Fibroblast of the aortic adventitia (primary cell): ENCODE results near the gene CALCOCO2. TPM values are rescaled to one million over a fixed set of nuclear protein-coding genes. Genes with fewer than 3 reads are reported as not detected.

ENCODE experiments used
- DNase-seq: peaks from one replicate; pipeline ENCODE4 v3.0.0-alpha.2; 2010; ENCODE audit warnings: low read depth
- H3K4me3 ChIP-seq: 2 replicates; pipeline ENCODE4 v1.5.1; 2011; ENCODE audit warnings: low read depth, mild to moderate bottlenecking, control low read depth, low read length, moderate library complexity
- small RNA-seq: library from RNA; depleted of rRNA; stranded (forward); fragments of <200 nt; gene quantifications from one replicate; pipeline ENCODE3, GENCODE V24; 2012
- total RNA-seq: library from RNA; depleted of rRNA; stranded (reverse); fragments of >200 nt; gene quantifications from 2 replicates; pipeline ENCODE4 v1.2.3, GENCODE V29; 2012; ENCODE audit warnings: low replicate concordance
- TF ChIP-seq, protein P1 (sequence below): IDR thresholded peaks from 2 replicates; pipeline ENCODE4 v1.5.1; 2011; ENCODE audit warnings: mild to moderate bottlenecking, low read length, control low read depth, inconsistent platforms; ENCODE audit not compliant: insufficient read depth

CALCOCO2 gene
- total RNA-seq, 1 donor = 73.8 TPM

DNA sequence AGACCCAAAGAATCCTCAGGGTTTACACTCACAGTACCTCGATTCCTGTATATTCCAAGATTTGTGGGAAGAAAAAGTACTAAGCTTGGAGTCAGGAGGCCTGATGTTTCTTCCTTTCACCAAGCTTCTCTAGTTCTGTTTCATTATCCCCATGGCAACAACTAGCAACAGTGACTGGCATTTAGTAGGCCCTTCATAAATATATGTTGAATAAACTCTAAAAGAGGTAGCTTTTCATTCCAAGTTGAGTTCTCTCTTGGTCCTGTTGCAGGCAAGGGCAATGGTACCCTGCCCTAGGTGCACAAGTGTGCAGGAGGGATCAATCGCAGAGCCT, 76.8 kb downstream of the CALCOCO2 start:
- peak overlapping the region; percentile 86 for H3K4me3 ChIP-seq
- DNase-seq = no peak
- TF ChIP-seq, protein P1, sequence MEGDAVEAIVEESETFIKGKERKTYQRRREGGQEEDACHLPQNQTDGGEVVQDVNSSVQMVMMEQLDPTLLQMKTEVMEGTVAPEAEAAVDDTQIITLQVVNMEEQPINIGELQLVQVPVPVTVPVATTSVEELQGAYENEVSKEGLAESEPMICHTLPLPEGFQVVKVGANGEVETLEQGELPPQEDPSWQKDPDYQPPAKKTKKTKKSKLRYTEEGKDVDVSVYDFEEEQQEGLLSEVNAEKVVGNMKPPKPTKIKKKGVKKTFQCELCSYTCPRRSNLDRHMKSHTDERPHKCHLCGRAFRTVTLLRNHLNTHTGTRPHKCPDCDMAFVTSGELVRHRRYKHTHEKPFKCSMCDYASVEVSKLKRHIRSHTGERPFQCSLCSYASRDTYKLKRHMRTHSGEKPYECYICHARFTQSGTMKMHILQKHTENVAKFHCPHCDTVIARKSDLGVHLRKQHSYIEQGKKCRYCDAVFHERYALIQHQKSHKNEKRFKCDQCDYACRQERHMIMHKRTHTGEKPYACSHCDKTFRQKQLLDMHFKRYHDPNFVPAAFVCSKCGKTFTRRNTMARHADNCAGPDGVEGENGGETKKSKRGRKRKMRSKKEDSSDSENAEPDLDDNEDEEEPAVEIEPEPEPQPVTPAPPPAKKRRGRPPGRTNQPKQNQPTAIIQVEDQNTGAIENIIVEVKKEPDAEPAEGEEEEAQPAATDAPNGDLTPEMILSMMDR = no peak

DNA sequence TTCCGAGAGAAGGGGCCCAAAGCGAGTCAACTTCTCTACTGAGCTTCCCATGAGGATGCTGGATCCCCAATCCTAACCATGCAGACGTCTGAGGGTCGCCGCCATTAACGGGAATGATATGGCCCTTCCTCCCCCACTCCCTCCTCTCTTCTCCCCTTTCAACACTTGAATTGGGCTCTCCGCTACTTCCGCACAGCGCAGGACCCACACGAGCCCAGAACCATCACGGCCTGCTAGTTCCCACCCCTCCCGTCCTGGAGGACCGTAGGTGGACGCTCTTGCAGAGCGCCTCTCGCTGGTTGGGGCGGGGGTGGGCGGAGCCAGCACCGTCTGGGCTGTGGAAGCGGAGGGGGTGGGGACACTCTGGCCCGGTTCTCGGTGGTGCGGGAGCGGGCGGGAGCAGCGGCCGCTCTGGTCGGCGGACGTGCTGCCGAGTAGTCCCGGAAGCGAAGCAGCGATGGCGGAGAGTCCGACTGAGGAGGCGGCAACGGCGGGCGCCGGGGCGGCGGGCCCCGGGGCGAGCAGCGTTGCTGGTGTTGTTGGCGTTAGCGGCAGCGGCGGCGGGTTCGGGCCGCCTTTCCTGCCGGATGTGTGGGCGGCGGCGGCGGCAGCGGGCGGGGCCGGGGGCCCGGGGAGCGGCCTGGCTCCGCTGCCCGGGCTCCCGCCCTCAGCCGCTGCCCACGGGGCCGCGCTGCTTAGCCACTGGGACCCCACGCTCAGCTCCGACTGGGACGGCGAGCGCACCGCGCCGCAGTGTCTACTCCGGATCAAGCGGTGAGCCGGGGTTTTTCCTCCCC, 77.4 kb downstream of the CALCOCO2 start, which contains the start of gene UBE2Z:
UBE2Z (plus strand) TSS at position 361 of the 797 bp plus-strand sequence; CDS start at position 458, 97 bp downstream.
- peak; percentile 95 for DNase-seq
- peak within 1 kb of the TSS; percentile 86 for H3K4me3 ChIP-seq
- TF ChIP-seq, protein P1 = no peak

DNA sequence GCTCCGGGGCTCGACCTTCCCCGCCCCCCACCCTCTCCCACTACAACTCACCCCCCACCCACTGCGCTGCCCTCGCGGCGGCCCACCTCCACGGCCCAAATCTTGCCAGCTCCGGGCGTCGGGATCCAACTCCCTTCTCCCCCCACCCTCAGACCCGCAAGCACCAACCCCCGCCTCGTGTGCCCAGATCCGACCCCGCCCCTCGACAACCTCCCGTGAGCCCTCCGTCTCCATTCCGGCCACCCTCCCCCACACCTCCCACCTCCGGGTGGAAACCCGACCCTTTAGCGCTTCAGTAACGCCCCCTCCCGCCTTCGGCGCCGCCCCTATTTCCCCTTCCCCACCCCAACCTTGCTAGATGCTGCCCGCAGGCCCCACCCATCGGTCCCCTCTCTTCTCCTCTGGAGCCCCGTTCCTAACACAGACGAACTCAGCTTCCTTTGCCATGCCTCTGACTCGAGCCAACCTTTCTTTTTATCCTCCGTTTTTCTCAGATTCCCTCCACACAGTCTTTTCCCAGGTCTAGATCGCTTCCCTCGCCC, 78.1 kb downstream of the CALCOCO2 start:
- peak; percentile 78 for DNase-seq
- TF ChIP-seq, protein P1 = no peak
- H3K4me3 ChIP-seq = peak overlapping the region; percentile 86

DNA sequence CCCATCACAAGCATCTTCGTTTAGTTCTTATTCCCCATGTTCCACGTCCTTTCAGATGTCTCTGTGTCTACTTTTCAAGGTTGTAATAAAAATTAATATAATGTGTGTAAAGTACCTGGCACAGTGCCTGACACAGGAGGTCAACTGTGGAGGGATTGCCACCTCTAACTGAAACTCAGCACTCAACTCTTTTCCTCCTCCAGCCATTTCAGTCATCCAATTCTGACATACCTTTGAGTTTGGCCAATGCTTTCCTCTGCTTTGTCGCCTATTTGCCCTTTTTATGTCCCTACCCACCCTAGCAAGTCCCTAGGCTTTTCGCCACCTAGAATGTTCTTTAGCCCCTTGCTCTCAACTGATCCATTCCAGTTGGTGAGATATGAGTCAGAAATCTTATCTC, 78.9 kb downstream of the CALCOCO2 start:
- no peak for DNase-seq
- H3K4me3 ChIP-seq = peak overlapping the region; percentile 86
- TF ChIP-seq, protein P1 = no peak

DNA sequence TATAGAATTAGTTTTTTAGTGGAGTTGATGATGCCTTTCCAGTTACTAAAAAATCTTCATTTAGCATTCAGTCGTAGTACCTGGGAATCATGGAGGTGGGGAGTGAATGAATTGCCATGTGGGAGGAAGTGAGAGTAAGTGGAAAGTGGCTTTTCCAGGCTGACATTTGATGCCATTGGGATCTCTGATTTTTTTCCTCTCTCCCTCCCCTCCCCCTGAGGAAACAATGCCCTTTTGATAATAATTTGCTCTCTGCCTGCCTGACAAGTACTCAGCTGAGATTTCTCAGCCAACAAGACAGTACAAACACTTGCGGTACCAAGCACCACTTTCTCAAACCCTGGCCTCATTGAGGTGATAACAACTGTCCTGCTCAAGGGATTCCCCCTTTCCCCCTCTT, 79.5 kb downstream of the CALCOCO2 start:
- H3K4me3 ChIP-seq = peak overlapping the region; percentile 86
- DNase-seq = no peak
- TF ChIP-seq, protein P1 = no peak

DNA sequence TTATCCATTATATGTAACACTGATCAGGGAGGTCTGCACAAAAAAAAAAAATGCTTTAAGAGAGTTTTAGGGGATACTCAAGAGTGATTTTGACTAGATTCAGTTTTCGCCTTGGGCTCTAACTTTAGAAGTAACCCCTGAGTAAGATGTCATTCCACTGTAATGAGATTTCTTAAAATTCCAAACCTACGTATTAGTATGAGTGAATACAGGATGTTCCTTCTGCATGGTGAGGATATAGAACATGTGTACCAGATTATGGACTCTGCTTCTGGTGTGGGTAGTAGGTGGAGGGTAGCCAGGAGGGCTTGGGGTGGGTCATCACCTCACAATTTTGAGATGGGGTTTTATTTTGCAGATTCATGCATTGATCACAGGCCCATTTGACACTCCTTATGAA, 81.6 kb downstream of the CALCOCO2 start:
- TF ChIP-seq, protein P1 = no peak
- H3K4me3 ChIP-seq = no peak overlapping the region
- DNase-seq = no peak

Small RNAs within 50 kb of the gene (small RNA-seq; reads per million reads assigned to genes)
- gene AC068531.1 = not detected
- gene RF00263 = not detected

Other genes with a start within 250 kb of the CALCOCO2 start
- gene HOXB3, start 240.8 kb upstream of the CALCOCO2 start, total RNA-seq = 9.7 and 14.2 TPM in 2 replicates
- 0.27 and 0.57 TPM in 2 replicates for gene HOXB5, start 237.3 kb upstream of the CALCOCO2 start, total RNA-seq
- 0.63 and 13.1 TPM in 2 replicates for gene HOXB6, start 226.0 kb upstream of the CALCOCO2 start, total RNA-seq
- 0.18 and 4.7 TPM in 2 replicates for gene HOXB7, start 220.0 kb upstream of the CALCOCO2 start, total RNA-seq
- gene HOXB8, start 215.7 kb upstream of the CALCOCO2 start, total RNA-seq = 0.09 TPM in 1 of 2 replicates, not detected in the other
- not detected in 2 replicates for gene HOXB9, start 204.7 kb upstream of the CALCOCO2 start, total RNA-seq
- gene PRAC1, start 108.5 kb upstream of the CALCOCO2 start, total RNA-seq = not detected in 2 replicates
- gene PRAC2, start 107.8 kb upstream of the CALCOCO2 start, total RNA-seq = not detected in 2 replicates
- gene HOXB13, start 102.3 kb upstream of the CALCOCO2 start, total RNA-seq = not detected in 2 replicates
- gene TTLL6, start 13.8 kb upstream of the CALCOCO2 start, total RNA-seq = not detected in 2 replicates
- gene ATP5MC1, start 61.8 kb downstream of the CALCOCO2 start, total RNA-seq = 9.9 and 91.6 TPM in 2 replicates
- gene UBE2Z, start 77.4 kb downstream of the CALCOCO2 start, total RNA-seq = 82.4 and 103 TPM in 2 replicates
- 72.6 and 89.5 TPM in 2 replicates for gene SNF8, start 113.8 kb downstream of the CALCOCO2 start, total RNA-seq
- gene GIP, start 137.6 kb downstream of the CALCOCO2 start, total RNA-seq = not detected in 2 replicates
- 0.49 and 5.0 TPM in 2 replicates for gene IGF2BP1, start 166.3 kb downstream of the CALCOCO2 start, total RNA-seq